Fibroblast of mammary gland (primary cell): ENCODE results near the gene SUMO4.
A peak's percentile ranks its signal among the peaks of the same experiment; 100 is the strongest.

Experiments
- DNase-seq: peaks from one replicate; pipeline ENCODE4 v3.0.0-alpha.2; 2010; ENCODE audit warnings: low read depth
- H3K4me3 ChIP-seq: 2 replicates; pipeline ENCODE4 v1.5.1; 2011; ENCODE audit warnings: low read depth, mild to moderate bottlenecking, low read length, moderate library complexity; ENCODE audit not compliant: control insufficient read depth
- CTCF ChIP-seq: conservative IDR thresholded peaks from 2 replicates; pipeline ENCODE4 v1.5.1; 2011; ENCODE audit warnings: low read depth, low read length, inconsistent platforms; ENCODE audit not compliant: control insufficient read depth, insufficient read depth

The SUMO4 gene

GRCh38 chr6:149397384-149397783 lies 2.7 kb upstream of the SUMO4 start:
- DNase-seq, result no peak

GRCh38 chr6:149403534-149403933 lies 3.5 kb downstream of the SUMO4 start:
- no peak for DNase-seq
- no peak overlapping the region for H3K4me3 ChIP-seq
- no peak for TF ChIP-seq CTCF

More at GRCh38 chr6:149397384-149397783, 2.7 kb upstream of the SUMO4 start:
- no peak overlapping the region for H3K4me3 ChIP-seq
- TF ChIP-seq CTCF, result no peak

- peak; percentile 60 for DNase-seq
- no peak overlapping the region for H3K4me3 ChIP-seq
- TF ChIP-seq CTCF, result no peak
Measured at GRCh38 chr6:149405823-149406765, 6.0 kb downstream of the SUMO4 start.

- no peak for DNase-seq
- H3K4me3 ChIP-seq, result no peak overlapping the region
- TF ChIP-seq CTCF, result no peak
Measured at GRCh38 chr6:149409617-149410016, 9.6 kb downstream of the SUMO4 start.

- DNase-seq, result no peak
- TF ChIP-seq CTCF, result no peak
- H3K4me3 ChIP-seq, result no peak overlapping the region
Measured at GRCh38 chr6:149410557-149410956, 10.5 kb downstream of the SUMO4 start.

GRCh38 chr6:149414009-149414408 lies 13.9 kb downstream of the SUMO4 start:
- DNase-seq, result no peak

More at GRCh38 chr6:149414009-149414408, 13.9 kb downstream of the SUMO4 start:
- H3K4me3 ChIP-seq, result no peak overlapping the region
- no peak for TF ChIP-seq CTCF
